H1 (cell line): ENCODE results near the gene DHX34. TPM values are rescaled to one million over a fixed set of nuclear protein-coding genes. Genes with fewer than 3 reads are reported as not detected.

ENCODE experiments used
- CTCF ChIA-PET: fragments of 300-600 bp; sonication (Branson Sonifier 250); formaldehyde crosslinking; loops from one replicate; lab custom pipeline; 2021; ENCODE audit not compliant: partially characterized antibody; lab: Charles Lee
- POLR2A ChIA-PET: fragments of 300-600 bp; sonication (Branson Sonifier 250); formaldehyde crosslinking; loops from one replicate; lab custom pipeline; 2021; ENCODE audit warnings: inconsistent platforms; ENCODE audit not compliant: partially characterized antibody; lab: Charles Lee
- DNase-seq, 2 experiments: peaks; one replicate each; pipeline versions ENCODE4 v3.0.0 to v3.0.0-alpha.2; 2010 to 2022; ENCODE audit warnings: low spot score in 2 of 2, low read depth in 1 of 2, mixed read lengths in 1 of 2
- FAIRE-seq: peaks from 2 replicates; lab custom pipeline; 2011; peaks lifted over from hg19 to GRCh38; lab: Jason Lieb, UNC
- H2AFZ ChIP-seq: 2 replicates; pipeline ENCODE4 v1.8.1; 2012; ENCODE audit warnings: low read length, inconsistent platforms
- H2AK5ac ChIP-seq: 2 replicates; pipeline ENCODE4 v1.6.1; 2013; ENCODE audit warnings: low read depth, low read length
- H2BK120ac ChIP-seq: replicated peaks from 2 replicates; pipeline ENCODE3; 2013; ENCODE audit warnings: low read depth, low read length, inconsistent platforms
- H2BK12ac ChIP-seq: 2 replicates; pipeline ENCODE4 v1.6.1; 2013; ENCODE audit warnings: low read depth, low read length
- H2BK15ac ChIP-seq: 2 replicates; pipeline ENCODE4 v1.6.1; 2013; ENCODE audit warnings: low read length
- H2BK20ac ChIP-seq: 2 replicates; pipeline ENCODE4 v1.6.1; 2013; ENCODE audit warnings: low read length
- H2BK5ac ChIP-seq: 2 replicates; pipeline ENCODE4 v1.6.1; 2013; ENCODE audit warnings: low read depth, low read length
- H3K14ac ChIP-seq: 2 replicates; pipeline ENCODE4 v1.6.1; 2013; ENCODE audit warnings: inconsistent platforms; ENCODE audit not compliant: insufficient read length
- H3K18ac ChIP-seq: 2 replicates; pipeline ENCODE4 v1.6.1; 2013; ENCODE audit warnings: low read length; ENCODE audit errors: extremely low read depth
- H3K23ac ChIP-seq: 2 replicates; pipeline ENCODE4 v1.6.1; 2013; ENCODE audit warnings: inconsistent platforms; ENCODE audit not compliant: insufficient read length
- H3K23me2 ChIP-seq: 2 replicates; pipeline ENCODE4 v1.6.1; 2013; ENCODE audit warnings: low read depth, low read length
- H3K27ac ChIP-seq: 2 replicates; pipeline ENCODE4 v1.6.1; 2011; ENCODE audit warnings: low read depth, low read length, inconsistent platforms
- H3K27me3 ChIP-seq, 4 experiments: replicated peaks in 1 of 4; 1 replicate in 1 of 4; 2 replicates in 3 of 4; pipeline versions ENCODE4 v1.6.1 to v1.8.1; 2011 to 2013; ENCODE audit warnings: low read length in 3 of 4, mild to moderate bottlenecking in 3 of 4, inconsistent platforms in 2 of 4, mixed read lengths in 2 of 4, moderate library complexity in 1 of 4; ENCODE audit not compliant: control insufficient read depth in 3 of 4, insufficient read depth in 3 of 4; ENCODE audit errors: extremely low read depth in 1 of 4
- H3K36me3 ChIP-seq, 4 experiments: 2 replicates each; pipeline versions ENCODE4 v1.6.1 to v1.8.1; 2011 to 2013; ENCODE audit warnings: mild to moderate bottlenecking in 4 of 4, low read length in 3 of 4, moderate library complexity in 2 of 4, control low read depth in 1 of 4, inconsistent platforms in 1 of 4; ENCODE audit not compliant: insufficient read depth in 4 of 4, control insufficient read depth in 2 of 4
- H3K4ac ChIP-seq: replicated peaks from 2 replicates; pipeline ENCODE3; 2013; ENCODE audit warnings: low read length, low read depth, mixed read lengths, inconsistent platforms; ENCODE audit not compliant: insufficient read length
- H3K4me1 ChIP-seq, 4 experiments: replicated peaks in 1 of 4; 1 replicate in 1 of 4; 2 replicates in 3 of 4; pipeline versions ENCODE4 v1.6.1 to v1.8.1; 2011 to 2013; ENCODE audit warnings: low read length in 3 of 4, inconsistent platforms in 2 of 4, mixed read lengths in 1 of 4; ENCODE audit not compliant: insufficient read depth in 4 of 4, control insufficient read depth in 3 of 4
- H3K4me2 ChIP-seq, 2 experiments: 2 replicates each; pipeline versions ENCODE4 v1.6.1 to v1.8.1; 2011 to 2013; ENCODE audit warnings: low read depth in 2 of 2, low read length in 2 of 2, control low read depth in 1 of 2, inconsistent platforms in 1 of 2, mild to moderate bottlenecking in 1 of 2; ENCODE audit not compliant: insufficient read depth in 1 of 2
- H3K4me3 ChIP-seq, 4 experiments: fragments of 200-600, 300-600 bp in 1 of 4; sonication (generic), shearing (Covaris generic), sonication (Bioruptor Twin) in 1 of 4; 2 replicates each; pipeline versions ENCODE4 v1.5.1 to v1.8.1; 2011 to 2016; ENCODE audit warnings: low read length in 4 of 4, low read depth in 3 of 4, control low read depth in 2 of 4, inconsistent platforms in 2 of 4, mild to moderate bottlenecking in 2 of 4, mixed read lengths in 1 of 4, moderate library complexity in 1 of 4; ENCODE audit not compliant: insufficient read depth in 2 of 4; ENCODE audit errors: extremely low read depth in 1 of 4
- H3K56ac ChIP-seq: replicated peaks from 2 replicates; pipeline ENCODE3; 2013; ENCODE audit warnings: low read depth, mild to moderate bottlenecking, mixed read lengths, low read length, inconsistent platforms; ENCODE audit not compliant: insufficient read length
- H3K79me1 ChIP-seq: 2 replicates; pipeline ENCODE4 v1.6.1; 2013; ENCODE audit warnings: low read depth, low read length, control low read depth
- H3K79me2 ChIP-seq, 2 experiments: 2 replicates each; pipeline versions ENCODE4 v1.6.1 to v1.8.1; 2012 to 2013; ENCODE audit warnings: low read length in 2 of 2, mild to moderate bottlenecking in 2 of 2, inconsistent platforms in 1 of 2; ENCODE audit not compliant: insufficient read depth in 2 of 2, control insufficient read depth in 1 of 2
- H3K9ac ChIP-seq, 4 experiments: replicated peaks in 1 of 4; 1 replicate in 1 of 4; 2 replicates in 3 of 4; pipeline versions ENCODE4 v1.6.1 to v1.8.1; 2011 to 2013; ENCODE audit warnings: low read depth in 3 of 4, low read length in 3 of 4, control low read depth in 2 of 4, mild to moderate bottlenecking in 2 of 4, moderate library complexity in 2 of 4, inconsistent platforms in 1 of 4; ENCODE audit errors: extremely low read depth in 1 of 4
- H3K9me3 ChIP-seq, 2 experiments: 2 replicates each; pipeline versions ENCODE4 v1.6.1 to v1.8.1; 2012 to 2013; ENCODE audit warnings: mild to moderate bottlenecking in 2 of 2, moderate library complexity in 2 of 2, control low read depth in 1 of 2, inconsistent platforms in 1 of 2, low read depth in 1 of 2, low read length in 1 of 2, mixed read lengths in 1 of 2; ENCODE audit not compliant: insufficient read depth in 2 of 2
- H4K20me1 ChIP-seq, 2 experiments: replicated peaks in 1 of 2; 2 replicates each; pipeline versions ENCODE3 to v1.8.1; 2011 to 2013; ENCODE audit warnings: inconsistent platforms in 2 of 2, low read length in 2 of 2, mild to moderate bottlenecking in 1 of 2; ENCODE audit not compliant: insufficient read depth in 2 of 2, control insufficient read depth in 1 of 2
- H4K5ac ChIP-seq: 2 replicates; pipeline ENCODE4 v1.6.1; 2013; ENCODE audit warnings: low read length, low read depth, mixed read lengths, inconsistent platforms; ENCODE audit not compliant: insufficient read length
- H4K8ac ChIP-seq: 2 replicates; pipeline ENCODE4 v1.8.0; 2013; ENCODE audit warnings: mild to moderate bottlenecking, moderate library complexity, low read length, inconsistent platforms; ENCODE audit not compliant: insufficient read depth; ENCODE audit errors: extremely low read depth
- H4K91ac ChIP-seq: replicated peaks from 2 replicates; pipeline ENCODE3; 2013; ENCODE audit warnings: low read length, mixed read lengths, inconsistent platforms; ENCODE audit not compliant: insufficient read length
- CBX5 ChIP-seq: fragments of 300-800, 300-1000 bp; sonication (generic); IDR thresholded peaks from 2 replicates; pipeline ENCODE4 v1.7.1; 2016; ENCODE audit warnings: antibody characterized with exemption, low read length, low read depth
- CTCF ChIP-seq, 3 experiments: IDR thresholded peaks; 1 replicate in 2 of 3; 2 replicates in 1 of 3; pipeline versions ENCODE4 v1.5.1 to v1.6.1; 2011; ENCODE audit warnings: low read length in 3 of 3, mild to moderate bottlenecking in 3 of 3, inconsistent platforms in 2 of 3, low read depth in 1 of 3, moderate library complexity in 1 of 3; ENCODE audit not compliant: insufficient read depth in 1 of 3; ENCODE audit errors: control extremely low read depth in 1 of 3
- GTF2F1 ChIP-seq: IDR thresholded peaks from 2 replicates; pipeline ENCODE4 v1.6.1; 2012; ENCODE audit warnings: low read depth, low read length, improper control_type of control experiment, borderline replicate concordance
- POLR2AphosphoS5 ChIP-seq: IDR thresholded peaks from 2 replicates; pipeline ENCODE4 v1.6.1; 2011; ENCODE audit warnings: low read depth, low read length
- SIRT6 ChIP-seq: IDR thresholded peaks from one replicate; pipeline ENCODE4 v1.7.1; 2012; ENCODE audit warnings: low read length, inconsistent platforms
- WGBS, 2 experiments: shearing (Covaris generic) in 1 of 2; methylation state at CpG; one replicate each; pipeline versions ENCODE4 v1.1.6 to v1.1.7; 2013 to 2015; ENCODE audit warnings: low lambda C conversion rate in 2 of 2, mixed read lengths in 2 of 2, inconsistent platforms in 1 of 2, low coverage in 1 of 2, missing lambda C conversion rate in 1 of 2; ENCODE audit not compliant: insufficient replicate concordance in 2 of 2, insufficient coverage in 1 of 2, insufficient read length in 1 of 2; ENCODE audit errors: extremely low coverage in 1 of 2, missing lambda C conversion rate in 1 of 2; 5-methylcytosine and 5-hydroxymethylcytosine counted together
- polyA plus RNA-seq, 7 experiments: library from polyadenylated mRNA; depleted of rRNA in 3 of 7; stranded (reverse) in 5 of 7; unstranded in 2 of 7; fragments of >200 nt in 5 of 7; fragments of 200-250 nt in 2 of 7; gene quantifications; 1 replicate in 5 of 7; 2 replicates in 1 of 7; 4 replicates in 1 of 7; pipeline versions ENCODE4 v1.2.1 to v1.2.3, GENCODE V29; 2011 to 2013; ENCODE audit warnings: missing spikeins in 2 of 7, mixed read lengths in 2 of 7
- total RNA-seq: library from RNA; stranded (reverse); fragmentation: NEBNext Ultra II Directional; extraction: Animal tissue kit (Norgen Biotek cat#: 25700); gene quantifications from 2 replicates; pipeline ENCODE4 v1.2.1, GENCODE V29; 2021

The DHX34 gene
- total and polyA plus RNA-seq, 2 of the 8 experiments (the other 6 are each of a cell fraction or from before 2014, with no cell fraction given), result 17.5 to 24.3 TPM

- Histone ChIP-seq H4K8ac (no peak overlapping the region), H3K9ac (no peak overlapping the region), H3K9me3 (no peaks in the 10 kb centered on the region), H2AK5ac (no peak overlapping the region), H3K27me3 (no peaks in the 10 kb centered on the region), H3K14ac (no peak overlapping the region), H3K79me2 (no peaks in the 10 kb centered on the region), H3K23ac (no peak overlapping the region), H3K18ac (no peak overlapping the region), H2BK120ac (no peak overlapping the region), H4K20me1 (no peaks in the 10 kb centered on the region), H3K4me1 (no peaks in the 10 kb centered on the region), H3K4me3 (no peak overlapping the region), H2AFZ (no peak overlapping the region), H3K79me1 (no peaks in the 10 kb centered on the region), H4K91ac (no peak overlapping the region), H4K5ac (no peak overlapping the region), H2BK12ac (no peak overlapping the region), H3K23me2 (no peaks in the 10 kb centered on the region), H2BK5ac (no peak overlapping the region), H3K27ac (no peak overlapping the region), H3K36me3 (no peaks in the 10 kb centered on the region), H3K4me2 (no peak overlapping the region), H3K4ac (no peak overlapping the region), H2BK20ac (no peak overlapping the region), H2BK15ac (no peak overlapping the region), H3K56ac (no peak overlapping the region)
- FAIRE-seq, result no peak
- no peak for DNase-seq
- CTCF ChIA-PET, result interaction anchor here (0.7 to 2.1 kb wide), 5 partner anchors 18 to 61 kb away, joined by 3 to 5 read pairs (median 4); partner anchors contain the start of gene DHX34
- POLR2A ChIA-PET, result no interaction called here
- 87% methylated on average over 8 of the region's 9 CpGs; no CpG with 5 or more reads in 1 of the 2 experiments for WGBS, 2 experiments
- no peak for TF ChIP-seq CBX5
- no peak for TF ChIP-seq SIRT6
- TF ChIP-seq CTCF (IDR thresholded peaks at IDR 0.05; ENCODE audit: control extremely low read depth in 1 of 3, insufficient read depth in 1 of 3, low read depth in 1 of 3, low read length in 3 of 3), result no peak
- TF ChIP-seq GTF2F1, result no peak
- no peak for TF ChIP-seq POLR2AphosphoS5
Measured at GRCh38 chr19:47330466-47330869, 18.6 kb upstream of the DHX34 start.
